GM12878 (cell line): ENCODE results near the gene COL9A2. TPM values are rescaled to one million over a fixed set of nuclear protein-coding genes. Genes with fewer than 3 reads are reported as not detected.

Source experiments
- ATAC-seq: fragments of 200-7000 bp; cut with Tn5 transposase; 3 replicates; pipeline ENCODE4 v1.9.1; 2020; ENCODE audit warnings: mild to moderate bottlenecking, moderate library complexity
- BruUV-seq: library from RNA; stranded (reverse); fragments of 400-500 nt; replicated peaks from 2 replicates; lab custom pipeline; 2021; lab: Mats Ljungman, UMichigan
- CTCF ChIA-PET: fragments of 300-600 bp; sonication (Branson Sonifier 250); formaldehyde crosslinking; extraction: SDS; loops from one replicate; lab custom pipeline; 2021; ENCODE audit warnings: inconsistent platforms; lab: Yijun Ruan, JAX
- POLR2A ChIA-PET: fragments of 350-600 bp; formaldehyde crosslinking; extraction: SDS; loops from one replicate; lab custom pipeline; 2021; ENCODE audit warnings: inconsistent platforms; lab: Charles Lee
- RAD21 ChIA-PET: fragments of 300-600 bp; sonication (Branson Sonifier 250); formaldehyde crosslinking; loops from one replicate; lab custom pipeline; 2023; ENCODE audit warnings: antibody characterized with exemption; ENCODE audit not compliant: unreplicated experiment; lab: Charles Lee
- SMC1A ChIA-PET: fragments of 300-600 bp; sonication (Branson Sonifier 250); formaldehyde crosslinking; loops from one replicate; lab custom pipeline; 2023; ENCODE audit not compliant: unreplicated experiment, uncharacterized antibody; lab: Charles Lee
- DNase-seq: peaks from one replicate; pipeline ENCODE4 v3.0.0-alpha.2; 2011; ENCODE audit warnings: low read depth, low spot score
- FAIRE-seq: peaks from 3 replicates; lab custom pipeline; 2011; peaks lifted over from hg19 to GRCh38; lab: Jason Lieb, UNC
- H2AFZ ChIP-seq: 2 replicates; pipeline ENCODE4 v1.6.0; 2011; ENCODE audit warnings: low read depth, low read length, control low read depth; ENCODE audit not compliant: control insufficient read depth
- H3K27ac ChIP-seq: 2 replicates; pipeline ENCODE4 v1.5.1; 2011; ENCODE audit warnings: control low read depth; ENCODE audit not compliant: control insufficient read depth, insufficient read depth
- H3K27me3 ChIP-seq, 2 experiments: replicated peaks in 1 of 2; 2 replicates each; pipeline versions ENCODE4 v1.6.0 to v1.6.1; 2011; ENCODE audit warnings: low read length in 1 of 2; ENCODE audit not compliant: control insufficient read depth in 2 of 2, insufficient read depth in 2 of 2
- H3K36me3 ChIP-seq, 2 experiments: 2 replicates each; pipeline ENCODE4 v1.5.1; 2011; ENCODE audit warnings: low read length in 1 of 2; ENCODE audit not compliant: control insufficient read depth in 2 of 2, insufficient read depth in 2 of 2
- H3K4me1 ChIP-seq: 2 replicates; pipeline ENCODE4 v1.6.1; 2011; ENCODE audit warnings: mild to moderate bottlenecking, low read length, moderate library complexity, mixed read lengths; ENCODE audit not compliant: control insufficient read depth, insufficient read depth
- H3K4me2 ChIP-seq: 2 replicates; pipeline ENCODE4 v1.6.0; 2011; ENCODE audit warnings: control low read depth; ENCODE audit not compliant: control insufficient read depth, insufficient read depth
- H3K4me3 ChIP-seq: fragments of 200-600 bp; sonication (generic); 2 replicates; pipeline ENCODE4 v1.5.1; 2016
- H3K79me2 ChIP-seq: 2 replicates; pipeline ENCODE4 v1.6.0; 2011; ENCODE audit warnings: low read length; ENCODE audit not compliant: control insufficient read depth, insufficient read depth
- H3K9ac ChIP-seq: 2 replicates; pipeline ENCODE4 v1.8.0; 2011; ENCODE audit warnings: low read length, control low read depth, mixed read lengths; ENCODE audit not compliant: control insufficient read depth, insufficient read depth
- H3K9me3 ChIP-seq: replicated peaks from 3 replicates; pipeline ENCODE4 v1.5.1; 2011; ENCODE audit warnings: mild to moderate bottlenecking, low read length; ENCODE audit not compliant: control insufficient read depth, insufficient read depth
- H4K20me1 ChIP-seq: 2 replicates; pipeline ENCODE4 v1.6.0; 2011; ENCODE audit not compliant: control insufficient read depth, insufficient read depth
- CHD4 ChIP-seq: fragments of 200-600 bp; sonication (generic); IDR thresholded peaks from 2 replicates; pipeline ENCODE4 v1.6.1; 2016; ENCODE audit warnings: mild to moderate bottlenecking
- E4F1 ChIP-seq: fragments of 450-650 bp; IDR thresholded peaks from 2 replicates; pipeline ENCODE4 v1.6.1; 2018; ENCODE audit warnings: borderline replicate concordance, mild to moderate bottlenecking; ENCODE audit not compliant: partially characterized antibody
- IRF4 ChIP-seq: IDR thresholded peaks from 2 replicates; pipeline ENCODE4 v1.6.1; 2011; ENCODE audit warnings: low read depth, low read length
- KDM1A ChIP-seq: fragments of 200-600 bp; sonication (generic); IDR thresholded peaks from 2 replicates; pipeline ENCODE4 v1.6.1; 2016; ENCODE audit warnings: borderline replicate concordance
- KLF5 ChIP-seq: fragments of 450-650 bp; IDR thresholded peaks from 2 replicates; pipeline ENCODE4 v1.6.1; 2014; ENCODE audit warnings: mild to moderate bottlenecking; ENCODE audit not compliant: partially characterized antibody
- MEF2B ChIP-seq: fragments of 450-650 bp; IDR thresholded peaks from 2 replicates; pipeline ENCODE4 v1.6.1; 2018; ENCODE audit warnings: mild to moderate bottlenecking, moderate library complexity; ENCODE audit not compliant: partially characterized antibody, poor library complexity, severe bottlenecking
- NFIC ChIP-seq: IDR thresholded peaks from 2 replicates; pipeline ENCODE4 v1.6.1; 2012; ENCODE audit warnings: low read depth, mild to moderate bottlenecking, inconsistent platforms, low read length, moderate library complexity
- NR2F1 ChIP-seq: fragments of 450-650 bp; conservative IDR thresholded peaks from 2 replicates; pipeline ENCODE4 v1.6.1; 2017; ENCODE audit warnings: mild to moderate bottlenecking
- PBX3 ChIP-seq: IDR thresholded peaks from 2 replicates; pipeline ENCODE4 v1.6.1; 2011; ENCODE audit warnings: mild to moderate bottlenecking, low read depth, low read length, moderate library complexity; ENCODE audit not compliant: insufficient replicate concordance
- RELB ChIP-seq: fragments of 450-650 bp; IDR thresholded peaks from 2 replicates; pipeline ENCODE4 v1.6.1; 2017; ENCODE audit warnings: low read depth, mild to moderate bottlenecking, moderate library complexity
- SREBF1 ChIP-seq: IDR thresholded peaks from 2 replicates; pipeline ENCODE4 v1.6.1; 2012; ENCODE audit warnings: mild to moderate bottlenecking, low read length
- ZNF622 ChIP-seq: fragments of 450-650 bp; IDR thresholded peaks from 2 replicates; pipeline ENCODE4 v1.6.1; 2017; ENCODE audit warnings: mild to moderate bottlenecking, inconsistent platforms
- ZZZ3 ChIP-seq: IDR thresholded peaks from 2 replicates; pipeline ENCODE4 v1.6.1; 2011; ENCODE audit warnings: low read depth; ENCODE audit not compliant: control insufficient read depth, insufficient read length
- WGBS: methylation state at CpG from one replicate; pipeline ENCODE4 v1.1.6; 2016; ENCODE audit warnings: low lambda C conversion rate; ENCODE audit not compliant: insufficient replicate concordance, insufficient coverage; ENCODE audit errors: missing lambda C conversion rate; 5-methylcytosine and 5-hydroxymethylcytosine counted together
- in situ Hi-C: fragments of 300-500 bp; cut with MboI; formaldehyde crosslinking; loops from 9 replicates; pipeline ENCODE4 v1.14.3; 2018; ENCODE audit warnings: mixed read lengths
- intact Hi-C: fragments of 100-400 bp; cut with micrococcal nuclease; formaldehyde crosslinking; loops from one replicate; pipeline ENCODE4 v1.14.2; 2022; ENCODE audit not compliant: unreplicated experiment
- polyA plus RNA-seq, 11 experiments: library from polyadenylated mRNA; depleted of rRNA in 4 of 11; unstranded in 6 of 11; stranded (reverse) in 5 of 11; fragments of >200 nt; fragmentation: Nextera tagmentation in 4 of 11; fragmentation: Illumina TruSeq in 1 of 11; extraction: Ambion mirVana in 4 of 11; extraction: Trizol in 1 of 11; gene quantifications; 1 replicate in 1 of 11; 2 replicates in 10 of 11; pipeline versions ENCODE4 v1.2.1 to v1.2.3, GENCODE V29; 2011 to 2016; ENCODE audit warnings: inconsistent platforms in 2 of 11, missing spikeins in 2 of 11, low read depth in 1 of 11
- total RNA-seq, 4 experiments: library from RNA; depleted of rRNA in 3 of 4; stranded (reverse); fragments of >200 nt in 3 of 4; fragmentation: Illumina TruSeq in 1 of 4; extraction: Trizol in 1 of 4; gene quantifications; 2 replicates each; pipeline versions ENCODE4 v1.2.1 to v1.2.3, GENCODE V29; 2013 to 2021

The COL9A2 gene
- total and polyA plus RNA-seq, 10 of the 15 experiments (the other 5 are each of a cell fraction or from before 2014, with no cell fraction given): 3.1 to 63.3 (median 22.4) TPM

- peak; percentile 83 for TF ChIP-seq MEF2B
- no peak for TF ChIP-seq ZNF622
- TF ChIP-seq KLF5: no peak
- peak; percentile 33; the same call in 1 of the 2 replicates for TF ChIP-seq NFIC
- TF ChIP-seq NR2F1: peak; percentile 80
Measured at GRCh38 chr1:40313329-40313957, 3.6 kb downstream of the COL9A2 start (continued).

- peak; percentile 53 for DNase-seq
- no peak for TF ChIP-seq E4F1
- no peak for TF ChIP-seq IRF4
- no peak for TF ChIP-seq PBX3
- no peak for TF ChIP-seq KDM1A
- TF ChIP-seq CHD4: no peak
- TF ChIP-seq RELB: peak; percentile 71
- no peak for TF ChIP-seq ZZZ3
- TF ChIP-seq SREBF1: no peak
Measured at GRCh38 chr1:40312238-40313205, 4.6 kb downstream of the COL9A2 start.

More at GRCh38 chr1:40312238-40313205, 4.6 kb downstream of the COL9A2 start:
- ChIA-PET POLR2A (interaction anchor here (0.6 to 4.2 kb wide), 7 partner anchors 51 to 80 kb away, joined by 3 to 21 read pairs (median 4); partner anchors contain the start of gene SMAP2), RAD21 (interaction anchor here (0.6 to 6.0 kb wide), 8 partner anchors 25 to 163 kb away, joined by 3 to 81 read pairs (median 5); partner anchors contain the start of gene SMAP2), SMC1A (interaction anchor here (1.0 to 9.0 kb wide), 9 partner anchors 21 to 160 kb away, joined by 4 to 84 read pairs (median 11); no protein-coding TSS in a partner anchor), CTCF (interaction anchor here (0.7 to 8.5 kb wide), 7 partner anchors 15 to 169 kb away, joined by 4 to 125 read pairs (median 15); no protein-coding TSS in a partner anchor)
- H3K9me3 ChIP-seq: no peaks in the 10 kb centered on the region
- FAIRE-seq (peak; percentile 61), ATAC-seq (peak; percentile 75)
- peak overlapping the region; percentile 79 for H3K9ac ChIP-seq
- H3K79me2 ChIP-seq: peaks cover 5% of the 10 kb centered on the region
- H3K27ac ChIP-seq: peak overlapping the region; percentile 95
- H3K4me2 ChIP-seq: peak overlapping the region; percentile 91
- H3K36me3 ChIP-seq: no peaks in the 10 kb centered on the region; a peak in 2 of 4 replicates
- WGBS: 2% methylated on average over 10 of the region's 10 CpGs
- BruUV-seq: TSS peak; percentile 93
- peaks cover 4 to 7% of the 10 kb centered on the region in 2 experiments; a peak in 3 of 4 replicates for H3K27me3 ChIP-seq
- peaks cover 41% of the 10 kb centered on the region for H3K4me1 ChIP-seq
- intact Hi-C loops: loop anchor here (2.0 kb wide), 1 partner anchor 152 kb away; the partner anchor contains the start of gene RLF
- peak overlapping the region; percentile 45 for H2AFZ ChIP-seq
- in situ Hi-C loops: no loop called here
- H3K4me3 ChIP-seq: peak overlapping the region; percentile 74
- H4K20me1 ChIP-seq: no peaks in the 10 kb centered on the region
